ENCODE data around the gene ULBP2. TPM values are rescaled to one million over a fixed set of nuclear protein-coding genes. Genes with fewer than 3 reads are reported as not detected.
"Not testable (repeated sequence)": the region's sequence is repeated elsewhere in the genome, so short reads cannot be mapped to it uniquely, and the experiment has no call there.

ULBP2 gene
- total RNA-seq, 1 experiment from 2014 or later = 0.56 TPM

GRCh38 chr6:149953934-149954327 lies 12.1 kb downstream of the ULBP2 start:
- DNase-seq; H2AFZ ChIP-seq (ENCODE audit: low read length); H3K4me3 ChIP-seq (ENCODE audit: low read length); H3K4me1 ChIP-seq (ENCODE audit: low read length); H4K20me1 ChIP-seq (ENCODE audit: insufficient read depth, low read depth, low read length); H3K9me2 ChIP-seq (replicated peaks; ENCODE audit: insufficient read depth, low read length); H3K27me3 ChIP-seq (ENCODE audit: low read length); H3K27ac ChIP-seq (ENCODE audit: low read length); H3K9ac ChIP-seq (ENCODE audit: low read length); H3K4me2 ChIP-seq (ENCODE audit: low read depth, low read length, poor library complexity, severe bottlenecking); H3K79me2 ChIP-seq (ENCODE audit: low read length); H3K9me3 ChIP-seq (ENCODE audit: low read length); H3K36me3 ChIP-seq (ENCODE audit: insufficient read depth, low read length): not testable (repeated sequence)

- H3K27ac ChIP-seq (ENCODE audit: low read length); H2AFZ ChIP-seq (ENCODE audit: low read length); H3K9me3 ChIP-seq (ENCODE audit: low read length); H3K27me3 ChIP-seq (ENCODE audit: low read length); H3K79me2 ChIP-seq (ENCODE audit: low read length); H3K9ac ChIP-seq (ENCODE audit: low read length); H3K36me3 ChIP-seq (ENCODE audit: insufficient read depth, low read length); H3K9me2 ChIP-seq (replicated peaks; ENCODE audit: insufficient read depth, low read length); H3K4me1 ChIP-seq (ENCODE audit: low read length); DNase-seq; H4K20me1 ChIP-seq (ENCODE audit: insufficient read depth, low read depth, low read length); H3K4me2 ChIP-seq (ENCODE audit: low read depth, low read length, poor library complexity, severe bottlenecking); H3K4me3 ChIP-seq (ENCODE audit: low read length): not testable (repeated sequence)
Observed at GRCh38 chr6:149954328-149954983, 12.6 kb downstream of the ULBP2 start.

DNA sequence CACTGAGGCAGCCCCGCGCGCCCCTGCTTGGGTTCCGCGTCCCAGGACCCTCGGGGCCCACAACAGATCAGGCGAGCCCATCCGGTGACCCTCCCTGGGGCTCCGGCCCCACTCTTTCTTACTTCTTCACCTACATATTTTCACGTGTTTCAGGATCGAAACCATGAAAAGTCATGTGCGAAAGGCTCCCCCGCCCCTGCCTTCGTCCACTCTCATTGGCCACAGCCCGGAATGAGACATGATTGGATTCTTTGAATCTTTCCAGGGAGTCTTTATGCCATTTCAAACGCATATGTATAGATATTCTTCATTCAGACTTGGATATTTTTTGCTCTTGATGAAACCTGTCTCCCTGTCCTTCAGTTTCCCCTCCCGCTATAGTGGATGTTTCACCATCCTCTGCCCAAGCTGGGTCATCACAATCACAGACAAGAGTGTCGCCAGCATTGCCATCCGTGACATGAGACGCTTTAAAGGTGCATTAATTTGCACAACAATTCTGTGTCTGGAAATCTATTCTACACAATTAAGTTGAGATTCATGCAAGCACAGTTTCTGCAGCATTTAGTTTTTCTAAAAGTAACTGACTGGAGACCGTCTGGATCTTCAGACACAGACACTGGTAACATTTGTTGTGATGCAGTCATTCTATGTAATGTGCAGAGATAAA lies 13.3 kb downstream of the ULBP2 start:
- not testable (repeated sequence) for H3K9ac ChIP-seq (ENCODE audit: low read length); H3K9me3 ChIP-seq (ENCODE audit: low read length); H3K4me1 ChIP-seq (ENCODE audit: low read length); H3K27me3 ChIP-seq (ENCODE audit: low read length); H3K79me2 ChIP-seq (ENCODE audit: low read length); H4K20me1 ChIP-seq (ENCODE audit: insufficient read depth, low read depth, low read length); H3K9me2 ChIP-seq (replicated peaks; ENCODE audit: insufficient read depth, low read length); H3K27ac ChIP-seq (ENCODE audit: low read length); H3K4me2 ChIP-seq (ENCODE audit: low read depth, low read length, poor library complexity, severe bottlenecking); DNase-seq; H2AFZ ChIP-seq (ENCODE audit: low read length); H3K36me3 ChIP-seq (ENCODE audit: insufficient read depth, low read length); H3K4me3 ChIP-seq (ENCODE audit: low read length)

- H3K27me3 ChIP-seq (ENCODE audit: low read length); DNase-seq; H3K4me3 ChIP-seq (ENCODE audit: low read length); H3K4me1 ChIP-seq (ENCODE audit: low read length); H3K79me2 ChIP-seq (ENCODE audit: low read length); H3K9me3 ChIP-seq (ENCODE audit: low read length); H3K4me2 ChIP-seq (ENCODE audit: low read depth, low read length, poor library complexity, severe bottlenecking); H3K9me2 ChIP-seq (replicated peaks; ENCODE audit: insufficient read depth, low read length); H3K36me3 ChIP-seq (ENCODE audit: insufficient read depth, low read length); H4K20me1 ChIP-seq (ENCODE audit: insufficient read depth, low read depth, low read length); H2AFZ ChIP-seq (ENCODE audit: low read length); H3K9ac ChIP-seq (ENCODE audit: low read length); H3K27ac ChIP-seq (ENCODE audit: low read length): not testable (repeated sequence)
Observed at GRCh38 chr6:149955654-149956317, 14.0 kb downstream of the ULBP2 start.

GRCh38 chr6:149958124-149958523 lies 16.3 kb downstream of the ULBP2 start:
- not testable (repeated sequence) for H4K20me1 ChIP-seq (ENCODE audit: insufficient read depth, low read depth, low read length); H3K27me3 ChIP-seq (ENCODE audit: low read length); H3K79me2 ChIP-seq (ENCODE audit: low read length); H3K9me3 ChIP-seq (ENCODE audit: low read length); H2AFZ ChIP-seq (ENCODE audit: low read length); H3K4me2 ChIP-seq (ENCODE audit: low read depth, low read length, poor library complexity, severe bottlenecking); H3K9me2 ChIP-seq (replicated peaks; ENCODE audit: insufficient read depth, low read length); H3K4me1 ChIP-seq (ENCODE audit: low read length); H3K36me3 ChIP-seq (ENCODE audit: insufficient read depth, low read length); H3K27ac ChIP-seq (ENCODE audit: low read length); H3K4me3 ChIP-seq (ENCODE audit: low read length); H3K9ac ChIP-seq (ENCODE audit: low read length)
- DNase-seq = peak; percentile 5

DNA sequence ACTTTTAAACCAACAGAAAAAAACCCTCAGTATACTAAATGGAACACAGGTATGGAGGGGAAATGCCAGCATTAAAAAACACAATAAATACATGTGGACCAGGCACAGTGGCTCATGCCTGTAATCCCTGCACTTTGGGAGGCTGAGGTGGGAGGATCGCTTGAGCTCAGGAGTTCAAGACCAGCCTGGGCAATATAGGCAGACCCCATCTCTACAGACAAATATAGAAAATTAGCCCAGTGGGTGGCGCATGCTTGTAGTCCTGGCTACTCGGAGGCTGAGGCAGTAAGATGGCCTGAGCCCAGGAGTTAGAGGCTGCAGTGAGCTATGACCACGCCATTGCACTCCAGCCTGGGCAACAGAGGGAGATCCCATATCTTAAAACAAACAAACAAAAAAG lies 18.0 kb downstream of the ULBP2 start:
- not testable (repeated sequence) for H3K79me2 ChIP-seq (ENCODE audit: low read length); DNase-seq; H3K9me2 ChIP-seq (replicated peaks; ENCODE audit: insufficient read depth, low read length); H4K20me1 ChIP-seq (ENCODE audit: insufficient read depth, low read depth, low read length); H3K4me1 ChIP-seq (ENCODE audit: low read length); H2AFZ ChIP-seq (ENCODE audit: low read length); H3K4me3 ChIP-seq (ENCODE audit: low read length); H3K9me3 ChIP-seq (ENCODE audit: low read length); H3K36me3 ChIP-seq (ENCODE audit: insufficient read depth, low read length); H3K27me3 ChIP-seq (ENCODE audit: low read length); H3K9ac ChIP-seq (ENCODE audit: low read length); H3K27ac ChIP-seq (ENCODE audit: low read length); H3K4me2 ChIP-seq (ENCODE audit: low read depth, low read length, poor library complexity, severe bottlenecking)

DNA sequence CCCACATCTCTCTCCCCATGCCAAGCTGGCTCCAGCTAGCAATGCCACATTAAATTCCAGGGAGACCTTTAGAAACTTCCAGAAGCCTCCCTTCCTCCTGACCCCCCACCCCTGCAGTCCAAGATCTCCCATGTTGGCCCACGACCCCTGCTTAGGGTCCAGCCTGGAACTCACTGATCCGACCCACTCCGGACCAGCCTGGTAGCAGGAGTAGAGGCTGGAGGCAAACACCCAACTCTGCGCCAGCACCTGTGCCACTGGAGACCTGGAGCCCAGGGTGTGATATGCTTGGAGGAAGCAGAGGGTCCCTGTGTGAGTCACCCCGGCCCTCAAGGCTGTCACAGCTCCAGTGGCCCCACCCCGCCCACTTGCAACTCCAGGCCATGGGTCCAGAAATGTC lies 18.7 kb downstream of the ULBP2 start:
- Histone ChIP-seq H3K9me2 (replicated peaks; ENCODE audit: insufficient read depth, low read length) (no peaks in the 10 kb centered on the region), H3K4me1 (ENCODE audit: low read length) (peaks cover 6% of the 10 kb centered on the region), H4K20me1 (ENCODE audit: insufficient read depth, low read depth, low read length) (no peaks in the 10 kb centered on the region), H3K27me3 (ENCODE audit: low read length) (no peaks in the 10 kb centered on the region), H3K9ac (ENCODE audit: low read length) (no peak overlapping the region), H3K27ac (ENCODE audit: low read length) (no peak overlapping the region), H3K9me3 (ENCODE audit: low read length) (no peaks in the 10 kb centered on the region), H3K4me3 (ENCODE audit: low read length) (no peak overlapping the region), H2AFZ (ENCODE audit: low read length) (no peak overlapping the region), H3K79me2 (ENCODE audit: low read length) (no peaks in the 10 kb centered on the region), H3K36me3 (ENCODE audit: insufficient read depth, low read length) (no peaks in the 10 kb centered on the region), H3K4me2 (ENCODE audit: low read depth, low read length, poor library complexity, severe bottlenecking) (no peak overlapping the region)
- DNase-seq = no peak

GRCh38 chr6:149961728-149962425 lies 20.1 kb downstream of the ULBP2 start:
- Histone ChIP-seq H3K79me2 (ENCODE audit: low read length) (no peaks in the 10 kb centered on the region), H3K27me3 (ENCODE audit: low read length) (no peaks in the 10 kb centered on the region), H3K4me3 (ENCODE audit: low read length) (no peak overlapping the region), H3K36me3 (ENCODE audit: insufficient read depth, low read length) (no peaks in the 10 kb centered on the region), H3K4me2 (ENCODE audit: low read depth, low read length, poor library complexity, severe bottlenecking) (no peak overlapping the region), H4K20me1 (ENCODE audit: insufficient read depth, low read depth, low read length) (no peaks in the 10 kb centered on the region), H3K27ac (ENCODE audit: low read length) (no peak overlapping the region), H3K9me2 (replicated peaks; ENCODE audit: insufficient read depth, low read length) (no peaks in the 10 kb centered on the region), H3K4me1 (ENCODE audit: low read length) (peaks cover 6% of the 10 kb centered on the region), H3K9me3 (ENCODE audit: low read length) (no peaks in the 10 kb centered on the region), H2AFZ (ENCODE audit: low read length) (no peak overlapping the region), H3K9ac (ENCODE audit: low read length) (no peak overlapping the region)
- DNase-seq = peak; percentile 79

All from Karpas-422 (cell line).